Stimulated activated CD8-positive, alpha-beta memory T cell treated with anti-CD3 and anti-CD28 coated beads, Interleukin-4, amount 100 ng/mL, for 1 hour (primary cell): Measurements from ENCODE around the gene MRPL51.
"Not testable (repeated sequence)": the region's sequence is repeated elsewhere in the genome, so short reads cannot be mapped to it uniquely, and the experiment has no call there.

ENCODE experiments used
- DNase-seq, 2 donors: peaks; one replicate each; pipeline ENCODE4 v3.0.0-alpha.2; 2020; ENCODE audit warnings: low read depth in 2 of 2, low spot score in 1 of 2

Gene MRPL51

GRCh38 chr12:6489449-6489848 lies 3.6 kb downstream of the MRPL51 start:
- DNase-seq, result no peak

- no peak for DNase-seq
Observed at GRCh38 chr12:6488240-6488639, 4.8 kb downstream of the MRPL51 start.

GRCh38 chr12:6478416-6478815 lies 14.6 kb downstream of the MRPL51 start:
- DNase-seq, result no peak

- not testable (repeated sequence) for DNase-seq
Observed at GRCh38 chr12:6477601-6478377, 15.3 kb downstream of the MRPL51 start.

- DNase-seq, result no peak
Observed at GRCh38 chr12:6476489-6476888, 16.6 kb downstream of the MRPL51 start.

GRCh38 chr12:6475233-6475975 lies 17.7 kb downstream of the MRPL51 start:
- not testable (repeated sequence) for DNase-seq

GRCh38 chr12:6472491-6472890 lies 20.6 kb downstream of the MRPL51 start:
- DNase-seq, result no peak

GRCh38 chr12:6471989-6472360 lies 21.1 kb downstream of the MRPL51 start:
- no peak for DNase-seq

- peak; percentile 95 to 96 for DNase-seq
Observed at GRCh38 chr12:6470375-6471163, 22.5 kb downstream of the MRPL51 start, which contains the start of gene VAMP1. TSS of gene VAMP1 (minus strand) at chr12:6470677. CDS start at chr12:6470531, 146 bp downstream.

- no peak for DNase-seq
Observed at GRCh38 chr12:6469609-6470374, 23.3 kb downstream of the MRPL51 start.

GRCh38 chr12:6469092-6469491 lies 24.0 kb downstream of the MRPL51 start:
- DNase-seq, result no peak

- no peak for DNase-seq
Observed at GRCh38 chr12:6468283-6468575, 24.8 kb downstream of the MRPL51 start.

- not testable (repeated sequence) for DNase-seq
Observed at GRCh38 chr12:6467571-6468282, 25.3 kb downstream of the MRPL51 start.

- not testable (repeated sequence) for DNase-seq
Observed at GRCh38 chr12:6466751-6467150, 26.3 kb downstream of the MRPL51 start.

- no peak for DNase-seq
Observed at GRCh38 chr12:6466184-6466573, 26.9 kb downstream of the MRPL51 start.

GRCh38 chr12:6465467-6466183 lies 27.4 kb downstream of the MRPL51 start:
- DNase-seq, result no peak

GRCh38 chr12:6464531-6464930 lies 28.5 kb downstream of the MRPL51 start:
- no peak for DNase-seq

GRCh38 chr12:6463858-6464257 lies 29.2 kb downstream of the MRPL51 start:
- no peak for DNase-seq

- DNase-seq, result no peak
Observed at GRCh38 chr12:6463216-6463615, 29.8 kb downstream of the MRPL51 start.
